Right kidney (tissue), 1 donor: ENCODE data around the gene PLEKHG4B.
"Not testable (repeated sequence)": the region's sequence is repeated elsewhere in the genome, so short reads cannot be mapped to it uniquely, and the experiment has no call there.

Experiments used
- DNase-seq: peaks from one replicate; pipeline ENCODE4 v3.0.0-alpha.2; 2016

The PLEKHG4B gene

GRCh38 chr5:225334-225733, 133.4 kb downstream of the PLEKHG4B start:
- DNase-seq: no peak

GRCh38 chr5:227375-227774, 135.4 kb downstream of the PLEKHG4B start:
- not testable (repeated sequence) for DNase-seq

GRCh38 chr5:228886-229285, 136.9 kb downstream of the PLEKHG4B start:
- DNase-seq: no peak

GRCh38 chr5:230711-231110, 138.7 kb downstream of the PLEKHG4B start:
- no peak for DNase-seq

GRCh38 chr5:231661-232060, 139.7 kb downstream of the PLEKHG4B start:
- DNase-seq: no peak

- DNase-seq: not testable (repeated sequence)
Observed at GRCh38 chr5:233426-233825, 141.5 kb downstream of the PLEKHG4B start.

- DNase-seq: no peak
Observed at GRCh38 chr5:234450-234849, 142.5 kb downstream of the PLEKHG4B start.

- not testable (repeated sequence) for DNase-seq
Observed at GRCh38 chr5:235527-235926, 143.6 kb downstream of the PLEKHG4B start.

- not testable (repeated sequence) for DNase-seq
Observed at GRCh38 chr5:237931-238330, 146.0 kb downstream of the PLEKHG4B start.
